H1 (cell line): ENCODE results near the gene USP20. TPM values are rescaled to one million over a fixed set of nuclear protein-coding genes. Genes with fewer than 3 reads are reported as not detected.

Experiments used
- CHD2 ChIP-seq: IDR thresholded peaks from 2 replicates; pipeline ENCODE4 v1.6.1; 2012; ENCODE audit warnings: low read length, improper control_type of control experiment
- CTCF ChIP-seq, 3 experiments: IDR thresholded peaks; 1 replicate in 2 of 3; 2 replicates in 1 of 3; pipeline versions ENCODE4 v1.5.1 to v1.6.1; 2011; ENCODE audit warnings: low read length in 3 of 3, mild to moderate bottlenecking in 3 of 3, inconsistent platforms in 2 of 3, low read depth in 1 of 3, moderate library complexity in 1 of 3; ENCODE audit not compliant: insufficient read depth in 1 of 3; ENCODE audit errors: control extremely low read depth in 1 of 3
- HDAC2 ChIP-seq, 2 experiments: fragments of 300-600 bp in 1 of 2; sonication (generic) in 1 of 2; IDR thresholded peaks; 2 replicates each; pipeline ENCODE4 v1.6.1; 2011 to 2012; ENCODE audit warnings: low read depth in 2 of 2, low read length in 2 of 2, mild to moderate bottlenecking in 2 of 2, moderate library complexity in 2 of 2, borderline replicate concordance in 1 of 2, inconsistent platforms in 1 of 2
- MAX ChIP-seq: IDR thresholded peaks from 2 replicates; pipeline ENCODE4 v1.6.1; 2012; ENCODE audit warnings: inconsistent platforms
- SP1 ChIP-seq: IDR thresholded peaks from 2 replicates; pipeline ENCODE4 v1.6.1; 2011; ENCODE audit warnings: low read depth, low read length
- YY1 ChIP-seq: IDR thresholded peaks from 2 replicates; pipeline ENCODE4 v1.6.1; 2011; ENCODE audit warnings: low read depth, mild to moderate bottlenecking, low read length
- polyA plus RNA-seq, 7 experiments: library from polyadenylated mRNA; depleted of rRNA in 3 of 7; stranded (reverse) in 5 of 7; unstranded in 2 of 7; fragments of >200 nt in 5 of 7; fragments of 200-250 nt in 2 of 7; gene quantifications; 1 replicate in 5 of 7; 2 replicates in 1 of 7; 4 replicates in 1 of 7; pipeline versions ENCODE4 v1.2.1 to v1.2.3, GENCODE V29; 2011 to 2013; ENCODE audit warnings: missing spikeins in 2 of 7, mixed read lengths in 2 of 7
- total RNA-seq: library from RNA; stranded (reverse); fragmentation: NEBNext Ultra II Directional; extraction: Animal tissue kit (Norgen Biotek cat#: 25700); gene quantifications from 2 replicates; pipeline ENCODE4 v1.2.1, GENCODE V29; 2021

USP20 gene
- total and polyA plus RNA-seq, 2 of the 8 experiments (the other 6 are each of a cell fraction or from before 2014, with no cell fraction given) = 13.4 to 23.0 TPM

- TF ChIP-seq HDAC2 (IDR thresholded peaks at IDR 0.05; ENCODE audit: borderline replicate concordance in 1 of 2, low read depth in 2 of 2, low read length in 2 of 2) = no peak
- TF ChIP-seq CHD2 = no peak
- TF ChIP-seq YY1 = no peak
- no peak for TF ChIP-seq CTCF (IDR thresholded peaks at IDR 0.05; ENCODE audit: control extremely low read depth in 1 of 3, insufficient read depth in 1 of 3, low read depth in 1 of 3, low read length in 3 of 3)
- TF ChIP-seq MAX = no peak
- no peak for TF ChIP-seq SP1
These were observed 34.6 kb downstream of the USP20 start (continued) for GRCh38 chr9:129869585-129870501.
